ENCODE data around the gene IL12A. TPM values are rescaled to one million over a fixed set of nuclear protein-coding genes. Genes with fewer than 3 reads are reported as not detected.

Gene IL12A
- total RNA-seq, 1 donor from 2014 or later, result 2.3 TPM

- H3K27me3 ChIP-seq (ENCODE audit: control insufficient read depth, insufficient read depth, low read length), result no peaks in the 10 kb centered on the region
- TF ChIP-seq, protein P1, sequence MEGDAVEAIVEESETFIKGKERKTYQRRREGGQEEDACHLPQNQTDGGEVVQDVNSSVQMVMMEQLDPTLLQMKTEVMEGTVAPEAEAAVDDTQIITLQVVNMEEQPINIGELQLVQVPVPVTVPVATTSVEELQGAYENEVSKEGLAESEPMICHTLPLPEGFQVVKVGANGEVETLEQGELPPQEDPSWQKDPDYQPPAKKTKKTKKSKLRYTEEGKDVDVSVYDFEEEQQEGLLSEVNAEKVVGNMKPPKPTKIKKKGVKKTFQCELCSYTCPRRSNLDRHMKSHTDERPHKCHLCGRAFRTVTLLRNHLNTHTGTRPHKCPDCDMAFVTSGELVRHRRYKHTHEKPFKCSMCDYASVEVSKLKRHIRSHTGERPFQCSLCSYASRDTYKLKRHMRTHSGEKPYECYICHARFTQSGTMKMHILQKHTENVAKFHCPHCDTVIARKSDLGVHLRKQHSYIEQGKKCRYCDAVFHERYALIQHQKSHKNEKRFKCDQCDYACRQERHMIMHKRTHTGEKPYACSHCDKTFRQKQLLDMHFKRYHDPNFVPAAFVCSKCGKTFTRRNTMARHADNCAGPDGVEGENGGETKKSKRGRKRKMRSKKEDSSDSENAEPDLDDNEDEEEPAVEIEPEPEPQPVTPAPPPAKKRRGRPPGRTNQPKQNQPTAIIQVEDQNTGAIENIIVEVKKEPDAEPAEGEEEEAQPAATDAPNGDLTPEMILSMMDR (IDR thresholded peaks at IDR 0.05; ENCODE audit: insufficient read depth, low read length, poor library complexity, severe bottlenecking), result no peak
- no peak overlapping the region for H3K4me3 ChIP-seq (ENCODE audit: low read depth, low read length)
- H3K36me3 ChIP-seq (ENCODE audit: control insufficient read depth, insufficient read depth, low read length), result no peaks in the 10 kb centered on the region
- no peak for DNase-seq (ENCODE audit: low read depth)
These were observed 40.0 kb upstream of the IL12A start for GRCh38 chr3:159948429-159949144.

- TF ChIP-seq, protein P1 (IDR thresholded peaks at IDR 0.05; ENCODE audit: insufficient read depth, low read length, poor library complexity, severe bottlenecking), result no peak
- Histone ChIP-seq H3K27me3 (ENCODE audit: control insufficient read depth, insufficient read depth, low read length) (no peaks in the 10 kb centered on the region), H3K4me3 (ENCODE audit: low read depth, low read length) (no peak overlapping the region), H3K36me3 (ENCODE audit: control insufficient read depth, insufficient read depth, low read length) (no peaks in the 10 kb centered on the region)
- no peak for DNase-seq (ENCODE audit: low read depth)
These were observed 38.3 kb upstream of the IL12A start for GRCh38 chr3:159950156-159950898.

GRCh38 chr3:159951540-159951939, 37.1 kb upstream of the IL12A start:
- no peaks in the 10 kb centered on the region for H3K36me3 ChIP-seq (ENCODE audit: control insufficient read depth, insufficient read depth, low read length)
- H3K27me3 ChIP-seq (ENCODE audit: control insufficient read depth, insufficient read depth, low read length), result no peaks in the 10 kb centered on the region
- DNase-seq (ENCODE audit: low read depth), result no peak
- H3K4me3 ChIP-seq (ENCODE audit: low read depth, low read length), result no peak overlapping the region
- TF ChIP-seq, protein P1 (IDR thresholded peaks at IDR 0.05; ENCODE audit: insufficient read depth, low read length, poor library complexity, severe bottlenecking), result no peak

DNA sequence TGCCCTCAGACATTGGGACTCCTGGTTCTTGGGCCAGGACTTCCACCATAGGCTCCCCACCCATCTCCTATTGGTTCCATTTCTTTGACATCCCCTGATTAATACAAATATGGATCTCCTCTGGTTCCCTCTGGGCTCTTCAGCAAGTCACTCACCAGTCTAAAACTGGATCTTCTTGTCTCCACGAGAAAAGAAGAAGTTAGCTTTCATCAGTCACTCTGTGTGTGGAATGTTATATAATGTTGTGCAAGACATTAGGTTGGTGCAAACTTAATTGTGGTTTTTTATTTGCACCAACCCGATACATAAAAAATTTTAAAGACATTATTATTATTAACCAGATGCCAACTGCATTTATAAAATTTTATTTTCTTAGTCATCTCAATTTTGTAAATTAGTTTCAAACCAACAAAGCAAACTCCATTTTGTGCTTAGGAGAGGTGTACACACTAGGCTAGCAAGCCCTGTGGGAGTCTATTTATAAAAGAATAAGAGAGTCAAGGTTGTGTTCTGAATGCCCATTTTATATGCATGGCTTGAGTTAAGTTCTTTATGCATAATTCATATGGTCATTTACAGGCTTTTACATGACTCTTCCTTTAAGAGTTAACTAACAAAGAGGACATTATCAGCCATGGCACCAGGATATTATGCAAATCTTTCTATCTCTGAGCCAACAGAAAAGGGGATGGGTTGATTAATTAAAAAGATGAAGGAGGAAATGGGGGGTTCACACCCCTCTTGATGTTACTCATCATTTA, 35.1 kb upstream of the IL12A start:
- no peak for DNase-seq (ENCODE audit: low read depth)
- Histone ChIP-seq H3K36me3 (ENCODE audit: control insufficient read depth, insufficient read depth, low read length) (no peaks in the 10 kb centered on the region), H3K4me3 (ENCODE audit: low read depth, low read length) (no peak overlapping the region), H3K27me3 (ENCODE audit: control insufficient read depth, insufficient read depth, low read length) (no peaks in the 10 kb centered on the region)
- TF ChIP-seq, protein P1 (IDR thresholded peaks at IDR 0.05; ENCODE audit: insufficient read depth, low read length, poor library complexity, severe bottlenecking), result no peak

GRCh38 chr3:159960188-159961148, 28.2 kb upstream of the IL12A start:
- TF ChIP-seq, protein P1 (IDR thresholded peaks at IDR 0.05; ENCODE audit: insufficient read depth, low read length, poor library complexity, severe bottlenecking), result no peak
- no peak overlapping the region for H3K4me3 ChIP-seq (ENCODE audit: low read depth, low read length)
- no peaks in the 10 kb centered on the region for H3K27me3 ChIP-seq (ENCODE audit: control insufficient read depth, insufficient read depth, low read length)
- no peaks in the 10 kb centered on the region for H3K36me3 ChIP-seq (ENCODE audit: control insufficient read depth, insufficient read depth, low read length)
- DNase-seq (ENCODE audit: low read depth), result no peak
